MCF 10A (cell line): ENCODE measurements around the gene BCL2L1. TPM values are rescaled to one million over a fixed set of nuclear protein-coding genes. Genes with fewer than 3 reads are reported as not detected.

Experiments
- BruUV-seq: library from RNA; stranded (reverse); fragments of 400-500 nt; replicated peaks from 2 replicates; lab custom pipeline; 2021; lab: Mats Ljungman, UMichigan
- CTCF ChIA-PET: fragments of 300-600 bp; sonication (Branson Sonifier 250); formaldehyde crosslinking; extraction: SDS; loops from one replicate; lab custom pipeline; 2021; ENCODE audit warnings: antibody characterized with exemption, inconsistent platforms; lab: Yijun Ruan, JAX
- POLR2A ChIA-PET: fragments of 300-600, 350-650 bp; sonication (Branson Sonifier 250); formaldehyde crosslinking; extraction: SDS; loops from one replicate; lab custom pipeline; 2020; ENCODE audit warnings: antibody characterized with exemption, inconsistent platforms; lab: Yijun Ruan, JAX
- DNase-seq: peaks from one replicate; pipeline ENCODE4 v3.0.0-alpha.2; 2018; ENCODE audit not compliant: unreplicated experiment
- H3K27ac Mint-ChIP-seq: one replicate; pipeline ENCODE4 v1.8.0; 2022; ENCODE audit warnings: mild to moderate bottlenecking, low read depth, mixed read lengths; ENCODE audit not compliant: unreplicated experiment
- H3K27me3 Mint-ChIP-seq: one replicate; pipeline ENCODE4 v1.8.0; 2022; ENCODE audit warnings: mixed read lengths; ENCODE audit not compliant: insufficient read depth, unreplicated experiment
- H3K36me3 Mint-ChIP-seq: one replicate; pipeline ENCODE4 v1.8.0; 2022; ENCODE audit warnings: mild to moderate bottlenecking, moderate library complexity, mixed read lengths; ENCODE audit not compliant: insufficient read depth, unreplicated experiment
- H3K4me1 Mint-ChIP-seq: one replicate; pipeline ENCODE4 v1.8.0; 2022; ENCODE audit warnings: mixed read lengths; ENCODE audit not compliant: insufficient read depth, unreplicated experiment
- H3K4me3 Mint-ChIP-seq: one replicate; pipeline ENCODE4 v1.8.0; 2022; ENCODE audit warnings: mild to moderate bottlenecking, moderate library complexity, mixed read lengths; ENCODE audit not compliant: unreplicated experiment
- H3K9me3 Mint-ChIP-seq: one replicate; pipeline ENCODE4 v1.8.0; 2022; ENCODE audit warnings: mixed read lengths; ENCODE audit not compliant: unreplicated experiment
- CTCF ChIP-seq: fragments of 200-600 bp; IDR thresholded peaks from one replicate; pipeline ENCODE4 v1.8.0; 2022; ENCODE audit warnings: antibody characterized with exemption, mild to moderate bottlenecking; ENCODE audit not compliant: unreplicated experiment
- intact Hi-C: fragments of 100-400 bp; cut with micrococcal nuclease; formaldehyde crosslinking; loops from 2 replicates; pipeline ENCODE4 v1.14.1; 2022
- total RNA-seq: library from RNA; stranded (reverse); gene quantifications from 2 replicates; pipeline ENCODE4 v1.2.3, GENCODE V29; 2022

Gene BCL2L1
- total RNA-seq, 1 experiment from 2014 or later: 156 TPM

DNA sequence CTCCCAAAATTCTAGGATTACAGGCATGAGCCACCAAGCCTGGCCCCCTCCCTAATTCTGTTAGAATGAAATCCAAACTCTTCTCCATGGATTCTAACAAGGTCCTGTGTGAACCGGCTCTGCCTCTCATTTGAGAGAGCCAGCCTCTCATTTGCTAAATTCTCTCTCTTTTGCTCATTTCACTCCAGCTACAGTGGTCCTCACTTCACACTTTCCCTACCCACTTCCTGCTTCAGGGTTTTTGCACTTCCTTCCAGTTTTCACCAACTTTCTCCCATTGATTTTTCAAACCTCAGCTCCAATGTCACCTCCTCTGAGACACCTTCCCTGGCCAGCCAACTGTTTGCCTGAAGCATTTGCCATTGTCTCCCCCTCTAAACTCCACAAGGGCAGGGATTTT, 79.8 kb downstream of the BCL2L1 start:
- H3K9me3 Mint-ChIP-seq: no peaks in the 10 kb centered on the region
- H3K27ac Mint-ChIP-seq: no peak overlapping the region
- ChIA-PET POLR2A (no interaction called here), CTCF (interaction anchor here (0.6 to 5.0 kb wide), 3 partner anchors 9 to 81 kb away, joined by 3 to 58 read pairs (median 3); no protein-coding TSS in a partner anchor)
- no peak overlapping the region for H3K4me3 Mint-ChIP-seq
- intact Hi-C loops: no loop called here
- no peaks in the 10 kb centered on the region for H3K4me1 Mint-ChIP-seq
- DNase-seq: no peak
- H3K36me3 Mint-ChIP-seq: no peaks in the 10 kb centered on the region
- TF ChIP-seq CTCF: no peak
- H3K27me3 Mint-ChIP-seq: no peaks in the 10 kb centered on the region
- no TSS peak for BruUV-seq

- intact Hi-C loops: no loop called here
Observed at GRCh38 chr20:31641391-31641790, 81.3 kb downstream of the BCL2L1 start.

DNA sequence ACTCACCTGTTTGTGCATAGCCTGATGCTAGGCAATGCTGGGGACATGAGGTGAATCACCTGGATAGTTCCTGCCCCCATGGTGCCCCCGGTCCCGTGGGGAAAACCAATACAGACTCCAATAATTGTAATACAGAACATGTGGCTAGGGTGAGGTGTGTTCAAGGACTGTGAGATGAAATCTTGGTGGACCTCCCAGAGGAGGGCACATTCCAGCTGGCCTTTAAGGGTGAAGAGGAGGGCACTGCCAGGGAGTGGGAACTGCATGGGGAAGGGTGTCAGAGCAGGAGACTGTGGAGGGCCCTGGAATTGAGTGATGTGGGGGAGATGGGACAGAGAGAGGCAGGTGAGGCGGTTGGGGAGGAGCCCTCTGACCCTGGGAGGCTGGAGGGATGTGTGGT, 82.4 kb downstream of the BCL2L1 start:
- TF ChIP-seq CTCF: no peak
- no peaks in the 10 kb centered on the region for H3K27me3 Mint-ChIP-seq
- ChIA-PET POLR2A (no interaction called here), CTCF (interaction anchor here (0.7 to 3.2 kb wide), 4 partner anchors 11 to 88 kb away, joined by 4 to 16 read pairs (median 6); no protein-coding TSS in a partner anchor)
- no peak overlapping the region for H3K4me3 Mint-ChIP-seq
- no peaks in the 10 kb centered on the region for H3K36me3 Mint-ChIP-seq
- H3K9me3 Mint-ChIP-seq: no peaks in the 10 kb centered on the region
- intact Hi-C loops: no loop called here
- BruUV-seq: no TSS peak
- DNase-seq: no peak
- H3K27ac Mint-ChIP-seq: no peak overlapping the region
- H3K4me1 Mint-ChIP-seq: no peaks in the 10 kb centered on the region

More at GRCh38 chr20:31641391-31641790, 81.3 kb downstream of the BCL2L1 start:
- no peak overlapping the region for H3K27ac Mint-ChIP-seq
- H3K36me3 Mint-ChIP-seq: no peaks in the 10 kb centered on the region
- no peak for TF ChIP-seq CTCF
- H3K9me3 Mint-ChIP-seq: no peaks in the 10 kb centered on the region
- H3K4me1 Mint-ChIP-seq: no peaks in the 10 kb centered on the region
- no peak for DNase-seq
- CTCF ChIA-PET: interaction anchor here (0.6 to 5.0 kb wide), 7 partner anchors 8 to 574 kb away, joined by 3 to 58 read pairs (median 4); no protein-coding TSS in a partner anchor
- BruUV-seq: no TSS peak
- POLR2A ChIA-PET: interaction anchor here (0.6 to 1.5 kb wide), 3 partner anchors 11 to 69 kb away, joined by 5 to 6 read pairs (median 6); no protein-coding TSS in a partner anchor
- no peak overlapping the region for H3K4me3 Mint-ChIP-seq
- no peaks in the 10 kb centered on the region for H3K27me3 Mint-ChIP-seq

- H3K36me3 Mint-ChIP-seq: no peaks in the 10 kb centered on the region
- ChIA-PET POLR2A (interaction anchor here (1.0 to 1.2 kb wide), 2 partner anchors 9 to 75 kb away, joined by 3 to 4 read pairs; no protein-coding TSS in a partner anchor), CTCF (interaction anchor here (0.9 to 1.8 kb wide), 2 partner anchors 80 to 85 kb away, joined by 3 to 7 read pairs; no protein-coding TSS in a partner anchor)
- H3K4me3 Mint-ChIP-seq: no peak overlapping the region
- TF ChIP-seq CTCF: no peak
- intact Hi-C loops: no loop called here
- H3K9me3 Mint-ChIP-seq: no peaks in the 10 kb centered on the region
- no TSS peak for BruUV-seq
- H3K27ac Mint-ChIP-seq: no peak overlapping the region
- H3K4me1 Mint-ChIP-seq: no peaks in the 10 kb centered on the region
- no peaks in the 10 kb centered on the region for H3K27me3 Mint-ChIP-seq
- DNase-seq: no peak
Observed at GRCh38 chr20:31638816-31639215, 83.9 kb downstream of the BCL2L1 start.
